Adipocyte (in vitro differentiated cells): ENCODE data around the gene C1orf35.

ENCODE experiments used
- DNase-seq: peaks from one replicate; pipeline ENCODE4 v3.0.0-alpha.2; 2015; ENCODE audit warnings: low read depth
- H3K27me3 ChIP-seq: replicated peaks from 2 replicates; pipeline ENCODE4 v1.7.0; 2013; ENCODE audit warnings: mild to moderate bottlenecking, low read length, moderate library complexity; ENCODE audit not compliant: control insufficient read depth, insufficient read depth
- H3K36me3 ChIP-seq: 2 replicates; pipeline ENCODE4 v1.7.0; 2013; ENCODE audit warnings: low read length, mild to moderate bottlenecking, moderate library complexity; ENCODE audit not compliant: control insufficient read depth, insufficient read depth, severe bottlenecking
- H3K4me1 ChIP-seq: 2 replicates; pipeline ENCODE4 v1.7.0; 2013; ENCODE audit warnings: mild to moderate bottlenecking, low read length, moderate library complexity; ENCODE audit not compliant: control insufficient read depth, insufficient read depth
- H3K4me3 ChIP-seq: 2 replicates; pipeline ENCODE4 v1.7.0; 2013; ENCODE audit warnings: mild to moderate bottlenecking, low read length, moderate library complexity
- H3K9ac ChIP-seq: 2 replicates; pipeline ENCODE4 v1.7.0; 2013; ENCODE audit warnings: mild to moderate bottlenecking, low read length, moderate library complexity
- H3K9me3 ChIP-seq: 2 replicates; pipeline ENCODE4 v1.7.0; 2013; ENCODE audit warnings: mild to moderate bottlenecking, low read length, moderate library complexity; ENCODE audit not compliant: control insufficient read depth

The C1orf35 gene

GRCh38 chr1:228102791-228103620 is at the start of gene C1orf35:
Gene C1orf35, minus strand, starts transcription at chr1:228103325. Its CDS starts 98 bp downstream, at chr1:228103227.
- Histone ChIP-seq H3K9me3 (no peaks in the 10 kb centered on the region), H3K27me3 (no peaks in the 10 kb centered on the region), H3K36me3 (peaks cover 35% of the 10 kb centered on the region), H3K4me1 (peaks cover 12% of the 10 kb centered on the region), H3K4me3 (peak within 1 kb of the TSS; percentile 91), H3K9ac (peak within 1 kb of the TSS; percentile 91)
- peak; percentile 98 for DNase-seq

DNA sequence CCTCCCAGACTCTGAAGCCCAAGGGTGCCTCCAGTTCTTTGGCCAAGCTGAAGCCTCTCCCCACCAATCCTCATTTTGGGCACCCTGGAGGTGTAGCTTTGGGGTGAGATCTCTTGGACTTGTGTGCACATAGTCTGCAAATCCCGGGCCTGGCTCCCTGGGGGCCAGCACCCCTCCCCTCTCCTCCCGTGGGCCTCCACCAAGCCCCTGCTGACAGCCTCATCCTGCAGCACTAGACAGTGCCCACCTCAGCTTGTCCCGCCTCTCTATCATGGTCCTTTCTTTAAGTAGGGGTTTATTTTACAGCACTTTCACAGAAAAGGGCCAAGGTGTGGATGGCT is 49.8 kb upstream of the C1orf35 start:
- Histone ChIP-seq H3K4me1 (peaks cover 31% of the 10 kb centered on the region), H3K36me3 (peaks cover 10% of the 10 kb centered on the region), H3K27me3 (no peaks in the 10 kb centered on the region), H3K9me3 (no peaks in the 10 kb centered on the region), H3K9ac (no peak overlapping the region), H3K4me3 (no peak overlapping the region)
- no peak for DNase-seq

DNA sequence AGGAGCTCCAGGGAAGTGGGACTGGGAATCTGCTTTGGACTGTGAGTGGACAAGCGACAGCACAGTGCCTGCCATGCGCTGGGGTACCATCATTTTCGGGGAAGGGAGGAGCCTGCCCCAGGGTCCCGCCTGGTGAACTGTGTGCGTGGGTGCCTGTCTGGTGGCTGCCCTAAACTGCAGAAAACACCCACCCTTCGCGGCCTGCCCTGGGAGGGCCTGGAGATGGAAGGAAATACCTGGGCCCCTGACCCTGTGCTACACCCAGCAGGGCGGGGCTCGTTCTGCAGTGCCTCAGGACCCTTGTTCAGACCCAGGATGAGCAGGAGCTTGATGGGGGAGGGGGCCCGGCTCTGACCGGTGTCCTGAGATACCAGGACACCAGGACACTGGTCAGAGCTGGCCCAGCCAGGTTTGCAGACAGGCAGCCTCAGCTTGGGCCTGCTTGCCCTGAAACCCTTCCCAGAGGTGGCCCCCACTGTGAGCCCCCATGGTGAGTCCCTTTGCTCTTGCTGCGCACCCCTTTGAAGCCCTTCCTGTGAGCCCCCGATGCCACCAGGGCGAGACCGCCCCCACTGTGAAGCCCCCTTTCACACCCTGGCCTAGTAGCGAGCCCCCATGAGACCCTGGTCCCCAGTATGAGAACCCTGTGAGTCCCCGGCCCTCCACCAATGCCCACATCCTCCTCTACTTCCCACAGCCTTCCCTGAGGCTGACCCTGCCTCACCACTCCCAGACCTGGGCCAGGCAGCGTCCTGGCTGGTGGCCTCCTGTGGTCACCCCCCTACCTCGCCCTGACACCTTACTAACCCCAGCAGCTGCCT is 49.2 kb upstream of the C1orf35 start:
- Histone ChIP-seq H3K9me3 (no peaks in the 10 kb centered on the region), H3K36me3 (peaks cover 16% of the 10 kb centered on the region), H3K4me1 (peaks cover 31% of the 10 kb centered on the region), H3K9ac (peak overlapping the region; percentile 66), H3K4me3 (no peak overlapping the region), H3K27me3 (no peaks in the 10 kb centered on the region)
- DNase-seq = no peak

DNA sequence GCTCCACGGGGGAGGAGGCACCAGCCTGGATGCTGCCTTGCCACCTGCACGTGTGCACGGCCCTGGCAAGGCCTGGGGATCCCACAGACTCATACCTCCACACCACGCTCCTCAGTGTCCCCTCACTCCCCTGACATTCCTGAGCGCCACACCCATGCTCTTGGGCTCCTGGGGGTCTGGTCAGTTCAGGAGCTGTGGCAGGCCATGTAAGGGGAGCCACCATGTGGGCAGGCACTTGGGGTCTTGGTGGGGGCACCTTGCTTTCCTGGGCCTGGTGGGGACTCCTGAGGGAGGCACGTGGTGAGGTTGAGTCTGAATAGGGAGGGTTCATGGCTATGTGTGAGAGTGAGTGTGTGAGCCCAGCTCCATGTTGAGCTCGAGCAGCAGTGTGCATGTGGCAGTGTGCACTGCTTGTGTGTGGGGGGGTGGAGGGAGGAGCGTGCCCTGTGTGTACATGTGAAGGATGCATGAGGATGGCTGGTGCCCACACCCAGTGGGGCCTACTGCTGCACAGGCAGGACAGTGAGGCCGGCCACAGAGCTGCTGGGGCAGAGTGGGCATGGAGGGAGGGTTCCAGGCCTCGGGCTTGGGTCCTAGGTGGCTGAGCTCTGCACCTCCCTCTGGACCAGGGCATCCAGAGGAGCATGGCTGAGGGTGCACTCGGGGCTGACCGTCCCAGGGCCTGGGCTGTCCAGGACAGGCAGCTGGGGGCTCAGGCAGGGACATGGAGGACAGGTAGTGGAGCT is 48.2 kb upstream of the C1orf35 start:
- H3K4me1 ChIP-seq = peaks cover 31% of the 10 kb centered on the region

DNA sequence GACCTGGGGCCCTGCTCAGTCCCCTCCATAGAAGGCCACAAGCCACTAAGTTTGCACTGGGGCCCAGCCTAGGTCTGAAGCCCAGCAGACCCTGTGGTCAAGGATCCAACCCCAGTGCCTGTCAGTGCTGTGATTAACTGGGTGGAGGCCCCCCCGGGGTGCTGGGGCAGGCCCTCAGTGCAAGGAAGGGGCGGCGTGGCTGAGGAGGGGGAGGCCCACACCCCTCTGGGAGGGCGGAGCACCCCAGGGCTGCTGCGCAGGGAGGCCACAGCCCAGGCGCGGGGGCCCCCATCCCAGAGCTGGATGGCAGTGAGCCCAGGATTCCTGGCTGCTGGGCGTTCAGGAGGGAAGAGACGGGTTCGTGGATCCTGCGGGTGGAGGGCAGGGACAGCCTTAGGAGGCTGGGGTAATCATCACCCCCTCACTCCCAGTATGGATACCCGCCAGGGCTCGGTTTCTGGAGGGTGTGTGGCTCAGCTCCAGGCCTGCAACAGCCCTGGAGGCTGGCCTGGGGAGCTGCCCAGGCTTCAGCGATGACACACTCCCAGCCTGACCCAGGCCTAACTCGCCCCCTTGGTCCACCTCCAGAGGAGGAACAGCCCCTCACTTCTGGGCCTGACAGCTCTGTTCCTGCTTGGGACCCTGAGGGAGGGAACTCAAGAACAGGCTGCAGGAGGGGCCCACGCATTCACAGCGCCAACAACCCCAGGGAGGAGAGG is 47.5 kb upstream of the C1orf35 start:
- Histone ChIP-seq H3K4me3 (no peak overlapping the region), H3K36me3 (peaks cover 26% of the 10 kb centered on the region), H3K4me1 (peaks cover 31% of the 10 kb centered on the region), H3K9me3 (no peaks in the 10 kb centered on the region), H3K9ac (peak overlapping the region; percentile 66), H3K27me3 (no peaks in the 10 kb centered on the region)
- DNase-seq = peak; percentile 16

More for the DNA sequence above, 48.2 kb upstream of the C1orf35 start:
- H3K4me3 ChIP-seq = no peak overlapping the region
- DNase-seq = no peak
- H3K9me3 ChIP-seq = no peaks in the 10 kb centered on the region
- H3K36me3 ChIP-seq = peaks cover 21% of the 10 kb centered on the region
- H3K9ac ChIP-seq = peak overlapping the region; percentile 66
- H3K27me3 ChIP-seq = no peaks in the 10 kb centered on the region

GRCh38 chr1:228150120-228150460 is 47.0 kb upstream of the C1orf35 start:
- Histone ChIP-seq H3K9me3 (no peaks in the 10 kb centered on the region), H3K4me1 (peaks cover 31% of the 10 kb centered on the region), H3K27me3 (no peaks in the 10 kb centered on the region), H3K9ac (peak overlapping the region; percentile 66), H3K4me3 (peak overlapping the region; percentile 33), H3K36me3 (peaks cover 30% of the 10 kb centered on the region)
- no peak for DNase-seq

GRCh38 chr1:228149406-228150119 is 46.4 kb upstream of the C1orf35 start, which contains the start of gene GJC2:
Gene GJC2, plus strand, starts transcription at chr1:228149930. Its CDS starts 7,829 bp downstream, at chr1:228157759.
- Histone ChIP-seq H3K9ac (peak within 1 kb of the TSS; percentile 66), H3K4me1 (peaks cover 31% of the 10 kb centered on the region), H3K27me3 (no peaks in the 10 kb centered on the region), H3K4me3 (peak within 1 kb of the TSS; percentile 33), H3K36me3 (peaks cover 30% of the 10 kb centered on the region), H3K9me3 (no peaks in the 10 kb centered on the region)
- no peak for DNase-seq

DNA sequence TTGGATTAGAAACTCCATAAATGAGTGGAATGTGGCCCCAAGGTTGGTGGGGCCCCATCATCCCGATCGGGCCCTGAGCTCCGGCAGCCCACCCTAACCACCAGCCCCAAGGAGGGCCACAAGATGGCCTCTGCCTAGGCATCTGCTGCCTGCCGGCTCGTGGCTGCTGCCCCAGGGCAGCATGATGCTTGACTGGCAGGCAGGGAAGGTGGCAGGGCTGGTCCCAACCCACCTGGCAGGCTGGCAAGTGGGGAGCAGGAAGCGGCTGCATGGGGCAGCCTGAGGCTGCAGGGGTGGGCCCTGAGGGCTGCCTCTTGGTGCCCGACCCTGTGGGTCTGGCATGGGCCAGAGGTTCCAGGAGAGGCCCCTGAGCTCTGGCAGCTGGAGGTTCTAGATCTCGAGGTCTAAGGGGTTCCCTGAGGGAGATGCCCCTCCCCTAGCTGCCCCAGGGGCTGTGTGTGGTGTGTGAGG is 45.8 kb upstream of the C1orf35 start:
- Histone ChIP-seq H3K27me3 (no peaks in the 10 kb centered on the region), H3K4me3 (no peak overlapping the region), H3K4me1 (peaks cover 31% of the 10 kb centered on the region), H3K36me3 (peaks cover 30% of the 10 kb centered on the region), H3K9me3 (no peaks in the 10 kb centered on the region), H3K9ac (peak overlapping the region; percentile 56)
- no peak for DNase-seq

- H3K4me3 ChIP-seq = no peak overlapping the region
- DNase-seq = no peak
- H3K9me3 ChIP-seq = no peaks in the 10 kb centered on the region
- H3K4me1 ChIP-seq = peaks cover 37% of the 10 kb centered on the region
- H3K36me3 ChIP-seq = peaks cover 30% of the 10 kb centered on the region
- H3K9ac ChIP-seq = peak overlapping the region; percentile 56
- H3K27me3 ChIP-seq = no peaks in the 10 kb centered on the region
These were observed 45.2 kb upstream of the C1orf35 start for GRCh38 chr1:228148196-228148861.

GRCh38 chr1:228147768-228148167 is 44.6 kb upstream of the C1orf35 start:
- Histone ChIP-seq H3K9me3 (no peaks in the 10 kb centered on the region), H3K9ac (no peak overlapping the region), H3K4me1 (peaks cover 43% of the 10 kb centered on the region), H3K36me3 (peaks cover 30% of the 10 kb centered on the region), H3K4me3 (no peak overlapping the region), H3K27me3 (no peaks in the 10 kb centered on the region)
- DNase-seq = no peak
